ENCODE measurements around the gene C19orf47.

C19orf47 gene

DNA sequence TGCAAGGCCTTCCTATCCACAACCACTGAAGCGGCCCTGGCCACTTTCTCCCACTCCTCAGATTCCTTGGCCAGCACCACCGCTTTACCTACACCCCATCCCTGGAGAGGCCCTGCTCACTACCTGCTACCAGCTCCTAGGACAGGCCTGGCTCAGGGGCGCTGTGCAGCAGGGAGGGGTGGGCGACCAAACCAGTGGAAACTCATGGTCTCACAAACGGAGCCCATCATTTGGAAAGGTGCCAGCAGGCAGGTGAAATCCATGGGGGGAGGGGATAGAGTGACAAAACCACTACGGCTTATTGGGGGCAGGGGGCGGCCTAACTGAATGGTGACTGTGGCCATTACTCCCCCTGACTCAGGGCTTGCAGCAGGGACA lies 27.6 kb downstream of the C19orf47 start:
- TF ChIP-seq CTCF (conservative IDR thresholded peaks at IDR 0.05): no peak
- H3K27ac ChIP-seq: no peak overlapping the region

DNA sequence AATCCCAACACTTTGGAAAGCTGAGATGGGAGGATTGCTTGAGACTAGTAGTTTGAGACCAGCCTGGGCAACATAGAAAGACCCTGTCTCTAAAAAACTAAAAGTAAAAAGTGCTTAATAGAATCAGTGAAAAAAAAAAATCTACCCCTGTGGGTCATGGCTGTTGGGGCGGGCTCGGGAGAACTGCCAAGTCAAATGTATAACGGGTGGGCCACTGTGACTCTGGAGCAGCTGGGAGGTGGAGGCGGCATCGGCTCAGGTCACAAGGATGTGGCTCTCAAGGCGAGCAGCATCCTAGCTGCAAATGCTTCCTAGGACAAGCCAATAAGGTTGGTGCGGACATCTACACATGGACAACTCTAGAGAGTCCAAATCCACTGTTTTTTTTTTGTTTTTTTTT lies 30.9 kb downstream of the C19orf47 start:
- TF ChIP-seq CTCF (conservative IDR thresholded peaks at IDR 0.05): no peak
- H3K27ac ChIP-seq: no peak overlapping the region

GRCh38 chr19:40315812-40316470 lies 32.3 kb downstream of the C19orf47 start:
- no peak for TF ChIP-seq CTCF (conservative IDR thresholded peaks at IDR 0.05)
- H3K27ac ChIP-seq: no peak overlapping the region

DNA sequence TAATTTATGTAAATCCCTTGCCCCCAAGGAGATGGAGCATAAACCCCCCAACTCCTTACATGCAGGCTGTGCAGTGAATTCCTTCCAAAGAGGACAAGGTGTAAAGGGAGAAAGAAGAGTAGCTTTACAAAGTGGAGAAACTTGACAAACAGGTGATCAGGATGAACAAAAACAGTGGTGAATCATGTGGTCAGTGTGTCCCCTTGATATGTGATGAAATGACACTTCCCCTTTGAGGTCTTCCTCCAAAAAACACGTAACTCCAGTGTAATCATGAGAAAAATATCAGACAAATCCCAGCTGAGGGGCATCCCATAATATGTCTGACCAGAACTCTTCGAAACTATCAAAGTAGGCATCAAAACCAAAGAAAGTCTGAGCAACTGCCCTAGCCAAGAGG lies 33.5 kb downstream of the C19orf47 start:
- no peak overlapping the region for H3K27ac ChIP-seq
- TF ChIP-seq CTCF (conservative IDR thresholded peaks at IDR 0.05): no peak

DNA sequence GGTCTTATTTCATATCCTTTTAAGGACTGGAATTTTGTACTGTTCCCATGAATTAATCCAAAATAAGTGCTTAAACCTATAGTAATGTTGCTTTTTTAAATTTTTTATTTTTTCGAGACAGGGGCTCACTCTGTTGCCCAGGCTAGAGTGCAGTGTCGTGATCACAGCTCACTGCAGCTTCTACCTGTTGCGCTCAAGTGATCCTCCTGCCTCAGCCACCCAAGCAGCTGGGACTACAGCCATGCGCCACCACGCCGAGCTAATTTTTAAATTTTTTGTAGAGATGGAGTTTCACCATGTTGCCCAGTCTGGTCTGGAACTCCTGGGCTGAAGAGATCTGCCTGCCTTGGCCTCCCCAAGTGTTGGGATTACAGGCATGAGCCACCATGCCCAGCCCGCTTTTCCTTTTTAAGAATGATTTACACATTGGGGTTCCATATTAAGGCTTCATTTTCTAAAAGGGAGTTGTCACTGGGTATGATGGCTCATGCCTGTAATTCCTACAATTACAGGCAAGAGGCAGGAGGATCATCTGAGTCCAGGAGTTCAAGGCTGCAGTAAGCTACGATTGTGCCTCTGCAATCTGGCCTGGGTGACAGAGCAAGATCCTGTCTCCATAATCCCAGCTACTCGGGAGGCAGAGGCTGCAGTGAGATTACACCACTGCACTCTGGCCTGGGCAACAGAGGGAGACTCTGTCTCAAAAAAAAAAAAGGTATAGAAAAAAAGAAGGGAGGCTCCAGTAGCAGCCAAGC lies 34.8 kb downstream of the C19orf47 start:
- no peak overlapping the region for H3K27ac ChIP-seq
- TF ChIP-seq CTCF (conservative IDR thresholded peaks at IDR 0.05): no peak

GRCh38 chr19:40312533-40312932 lies 35.7 kb downstream of the C19orf47 start:
- no peak for TF ChIP-seq CTCF (conservative IDR thresholded peaks at IDR 0.05)
- no peak overlapping the region for H3K27ac ChIP-seq

GRCh38 chr19:40309666-40310065 lies 38.5 kb downstream of the C19orf47 start:
- H3K27ac ChIP-seq: no peak overlapping the region
- no peak for TF ChIP-seq CTCF (conservative IDR thresholded peaks at IDR 0.05)

Data from VCaP (cell line).